Measurements from ENCODE around the gene CADM4. TPM values are rescaled to one million over a fixed set of nuclear protein-coding genes. Genes with fewer than 3 reads are reported as not detected.

The CADM4 gene
- total and polyA plus RNA-seq, 4 donors, result 92.3 to 325 (median 206) TPM

- H3K4me1 ChIP-seq (ENCODE audit: control insufficient read depth, insufficient read depth, low read length), result peaks cover 27% of the 10 kb centered on the region
- H3K4me3 ChIP-seq (ENCODE audit: low read depth, low read length), result no peak overlapping the region
- no peak overlapping the region for H3K27ac ChIP-seq (ENCODE audit: low read depth, low read length)
- no peaks in the 10 kb centered on the region for H3K9me3 ChIP-seq (ENCODE audit: control insufficient read depth, insufficient read depth, low read length)
- no peak for DNase-seq (ENCODE audit: low read depth in 4 of 6, low spot score in 6 of 6)
- 88% methylated on average over 5 of the region's 6 CpGs for WGBS (ENCODE audit: insufficient coverage)
- no peaks in the 10 kb centered on the region for H3K27me3 ChIP-seq (ENCODE audit: control insufficient read depth, insufficient read depth, low read length)
- peaks cover 38% of the 10 kb centered on the region for H3K36me3 ChIP-seq (ENCODE audit: control insufficient read depth, insufficient read depth, low read length)
Measured at GRCh38 chr19:43616954-43617353, 22.7 kb downstream of the CADM4 start.

- Histone ChIP-seq H3K9me3 (ENCODE audit: control insufficient read depth, insufficient read depth, low read length) (no peaks in the 10 kb centered on the region), H3K27ac (ENCODE audit: low read depth, low read length) (no peak overlapping the region), H3K36me3 (ENCODE audit: control insufficient read depth, insufficient read depth, low read length) (peaks cover 44% of the 10 kb centered on the region), H3K4me3 (ENCODE audit: low read depth, low read length) (no peak overlapping the region), H3K4me1 (ENCODE audit: control insufficient read depth, insufficient read depth, low read length) (peaks cover 27% of the 10 kb centered on the region), H3K27me3 (ENCODE audit: control insufficient read depth, insufficient read depth, low read length) (no peaks in the 10 kb centered on the region)
- no CpG with 5 or more reads among the region's 1 CpG for WGBS (ENCODE audit: insufficient coverage)
- no peak for DNase-seq (ENCODE audit: low read depth in 4 of 6, low spot score in 6 of 6)
Measured at GRCh38 chr19:43616306-43616705, 23.3 kb downstream of the CADM4 start.

GRCh38 chr19:43612374-43612773 is 27.3 kb downstream of the CADM4 start:
- Histone ChIP-seq H3K9me3 (ENCODE audit: control insufficient read depth, insufficient read depth, low read length) (no peaks in the 10 kb centered on the region), H3K27ac (ENCODE audit: low read depth, low read length) (no peak overlapping the region), H3K36me3 (ENCODE audit: control insufficient read depth, insufficient read depth, low read length) (peaks cover 70% of the 10 kb centered on the region), H3K4me1 (ENCODE audit: control insufficient read depth, insufficient read depth, low read length) (peaks cover 8% of the 10 kb centered on the region), H3K4me3 (ENCODE audit: low read depth, low read length) (no peak overlapping the region), H3K27me3 (ENCODE audit: control insufficient read depth, insufficient read depth, low read length) (no peaks in the 10 kb centered on the region)
- WGBS (ENCODE audit: insufficient coverage), result 95% methylated on average over 10 of the region's 12 CpGs
- DNase-seq (ENCODE audit: low read depth in 4 of 6, low spot score in 6 of 6), result no peak

GRCh38 chr19:43611788-43612187 is 27.9 kb downstream of the CADM4 start, which contains the start of gene SRRM5:
SRRM5 (plus strand) TSS chr19:43612088; CDS start chr19:43612122, 34 bp downstream.
- Histone ChIP-seq H3K4me3 (ENCODE audit: low read depth, low read length) (no peak within 1 kb of the TSS), H3K4me1 (ENCODE audit: control insufficient read depth, insufficient read depth, low read length) (peaks cover 5% of the 10 kb centered on the region), H3K9me3 (ENCODE audit: control insufficient read depth, insufficient read depth, low read length) (no peaks in the 10 kb centered on the region), H3K27me3 (ENCODE audit: control insufficient read depth, insufficient read depth, low read length) (no peaks in the 10 kb centered on the region), H3K27ac (ENCODE audit: low read depth, low read length) (no peak within 1 kb of the TSS), H3K36me3 (ENCODE audit: control insufficient read depth, insufficient read depth, low read length) (peaks cover 72% of the 10 kb centered on the region)
- DNase-seq (ENCODE audit: low read depth in 4 of 6, low spot score in 6 of 6), result no peak
- WGBS (ENCODE audit: insufficient coverage), result 100% methylated on average over 3 of the region's 3 CpGs

GRCh38 chr19:43610493-43610892 is 29.2 kb downstream of the CADM4 start:
- no peak for DNase-seq (ENCODE audit: low read depth in 4 of 6, low spot score in 6 of 6)
- H3K27ac ChIP-seq (ENCODE audit: low read depth, low read length), result no peak overlapping the region
- peaks cover 5% of the 10 kb centered on the region for H3K4me1 ChIP-seq (ENCODE audit: control insufficient read depth, insufficient read depth, low read length)
- peaks cover 81% of the 10 kb centered on the region for H3K36me3 ChIP-seq (ENCODE audit: control insufficient read depth, insufficient read depth, low read length)
- WGBS (ENCODE audit: insufficient coverage), result 25% methylated on average over 1 of the region's 3 CpGs
- H3K27me3 ChIP-seq (ENCODE audit: control insufficient read depth, insufficient read depth, low read length), result no peaks in the 10 kb centered on the region
- no peak overlapping the region for H3K4me3 ChIP-seq (ENCODE audit: low read depth, low read length)
- H3K9me3 ChIP-seq (ENCODE audit: control insufficient read depth, insufficient read depth, low read length), result no peaks in the 10 kb centered on the region

GRCh38 chr19:43609872-43610271 is 29.8 kb downstream of the CADM4 start:
- DNase-seq (ENCODE audit: low read depth in 4 of 6, low spot score in 6 of 6), result no peak
- peaks cover 5% of the 10 kb centered on the region for H3K4me1 ChIP-seq (ENCODE audit: control insufficient read depth, insufficient read depth, low read length)
- no peaks in the 10 kb centered on the region for H3K9me3 ChIP-seq (ENCODE audit: control insufficient read depth, insufficient read depth, low read length)
- peaks cover 79% of the 10 kb centered on the region for H3K36me3 ChIP-seq (ENCODE audit: control insufficient read depth, insufficient read depth, low read length)
- no peaks in the 10 kb centered on the region for H3K27me3 ChIP-seq (ENCODE audit: control insufficient read depth, insufficient read depth, low read length)
- no peak overlapping the region for H3K27ac ChIP-seq (ENCODE audit: low read depth, low read length)
- WGBS (ENCODE audit: insufficient coverage), result 80% methylated on average over 6 of the region's 7 CpGs
- no peak overlapping the region for H3K4me3 ChIP-seq (ENCODE audit: low read depth, low read length)

GRCh38 chr19:43607238-43608205 is 32.1 kb downstream of the CADM4 start:
- no peak for DNase-seq (ENCODE audit: low read depth in 4 of 6, low spot score in 6 of 6)
- Histone ChIP-seq H3K27ac (ENCODE audit: low read depth, low read length) (no peak overlapping the region), H3K4me1 (ENCODE audit: control insufficient read depth, insufficient read depth, low read length) (peaks cover 5% of the 10 kb centered on the region), H3K27me3 (ENCODE audit: control insufficient read depth, insufficient read depth, low read length) (no peaks in the 10 kb centered on the region), H3K9me3 (ENCODE audit: control insufficient read depth, insufficient read depth, low read length) (no peaks in the 10 kb centered on the region), H3K4me3 (ENCODE audit: low read depth, low read length) (no peak overlapping the region), H3K36me3 (ENCODE audit: control insufficient read depth, insufficient read depth, low read length) (peaks cover 61% of the 10 kb centered on the region)
- WGBS (ENCODE audit: insufficient coverage), result 79% methylated on average over 18 of the region's 28 CpGs

GRCh38 chr19:43606569-43607229 is 33.0 kb downstream of the CADM4 start:
- Histone ChIP-seq H3K9me3 (ENCODE audit: control insufficient read depth, insufficient read depth, low read length) (no peaks in the 10 kb centered on the region), H3K27ac (ENCODE audit: low read depth, low read length) (no peak overlapping the region), H3K4me1 (ENCODE audit: control insufficient read depth, insufficient read depth, low read length) (peaks cover 5% of the 10 kb centered on the region), H3K4me3 (ENCODE audit: low read depth, low read length) (no peak overlapping the region), H3K27me3 (ENCODE audit: control insufficient read depth, insufficient read depth, low read length) (no peaks in the 10 kb centered on the region), H3K36me3 (ENCODE audit: control insufficient read depth, insufficient read depth, low read length) (peaks cover 59% of the 10 kb centered on the region)
- 78% methylated on average over 5 of the region's 7 CpGs for WGBS (ENCODE audit: insufficient coverage)
- DNase-seq (ENCODE audit: low read depth in 4 of 6, low spot score in 6 of 6), result peak in 2 of 6 donors; percentile 19 to 76

GRCh38 chr19:43605875-43606568 is 33.6 kb downstream of the CADM4 start:
- Histone ChIP-seq H3K36me3 (ENCODE audit: control insufficient read depth, insufficient read depth, low read length) (peaks cover 52% of the 10 kb centered on the region), H3K27ac (ENCODE audit: low read depth, low read length) (no peak overlapping the region), H3K4me1 (ENCODE audit: control insufficient read depth, insufficient read depth, low read length) (peaks cover 3% of the 10 kb centered on the region), H3K4me3 (ENCODE audit: low read depth, low read length) (no peak overlapping the region), H3K27me3 (ENCODE audit: control insufficient read depth, insufficient read depth, low read length) (no peaks in the 10 kb centered on the region), H3K9me3 (ENCODE audit: control insufficient read depth, insufficient read depth, low read length) (no peaks in the 10 kb centered on the region)
- WGBS (ENCODE audit: insufficient coverage), result 15% methylated on average over 2 of the region's 7 CpGs
- DNase-seq (ENCODE audit: low read depth in 4 of 6, low spot score in 6 of 6), result no peak
